Activated CD4-positive, CD25-positive, alpha-beta regulatory T cell (primary cell): Measurements from ENCODE around the gene ZNF155.

Experiments
- DNase-seq, 4 experiments: peaks; one replicate each; lab custom pipeline; 2025; lab: John Stamatoyannopoulos, UW

ZNF155 gene

GRCh38 chr19:44003461-44004009 is 19.5 kb downstream of the ZNF155 start:
- DNase-seq: no peak

DNA sequence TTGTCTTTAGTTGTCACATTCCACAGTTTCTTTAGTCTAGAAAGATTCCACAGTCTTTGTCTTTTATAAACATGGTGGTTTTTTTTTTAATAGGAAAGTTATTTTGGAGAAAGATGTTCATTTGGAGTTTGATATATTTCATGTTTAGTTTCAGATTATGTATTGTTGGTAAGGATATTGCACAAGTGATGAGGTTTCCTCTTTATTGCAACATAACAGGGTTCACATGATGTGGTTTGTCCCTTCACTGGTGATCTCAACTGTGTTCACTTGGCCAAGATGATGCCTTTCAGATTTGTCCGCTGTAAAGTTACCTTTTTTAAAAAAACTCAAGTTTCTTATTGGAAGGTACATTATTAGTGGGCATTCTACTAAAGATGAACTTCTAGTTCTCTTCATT is 22.0 kb downstream of the ZNF155 start:
- DNase-seq: no peak

DNA sequence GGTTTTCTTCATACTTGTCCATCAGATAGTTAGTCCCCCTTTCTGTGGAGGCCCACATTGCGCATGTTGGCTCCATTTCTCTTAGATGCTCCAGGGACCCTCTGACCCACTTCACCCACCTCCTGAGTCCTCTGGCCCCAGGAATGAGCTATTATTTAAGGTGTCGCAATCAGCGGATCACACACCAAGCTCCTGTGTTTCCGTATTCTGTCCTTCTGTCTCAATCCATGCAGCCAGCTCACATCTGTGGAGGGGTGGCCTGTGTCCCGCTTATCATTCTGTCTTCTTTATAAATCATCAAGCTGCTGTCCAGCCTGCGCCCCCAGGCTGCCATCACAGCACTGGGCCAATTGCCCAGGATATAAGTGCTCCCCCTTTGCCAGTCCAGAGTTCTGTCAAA is 23.5 kb downstream of the ZNF155 start:
- DNase-seq: no peak

- DNase-seq: no peak
Measured at GRCh38 chr19:44010468-44010867, 26.5 kb downstream of the ZNF155 start.

- no peak for DNase-seq
Measured at GRCh38 chr19:44019498-44019897, 35.5 kb downstream of the ZNF155 start.

- DNase-seq: no peak
Measured at GRCh38 chr19:44021221-44021620, 37.2 kb downstream of the ZNF155 start.

DNA sequence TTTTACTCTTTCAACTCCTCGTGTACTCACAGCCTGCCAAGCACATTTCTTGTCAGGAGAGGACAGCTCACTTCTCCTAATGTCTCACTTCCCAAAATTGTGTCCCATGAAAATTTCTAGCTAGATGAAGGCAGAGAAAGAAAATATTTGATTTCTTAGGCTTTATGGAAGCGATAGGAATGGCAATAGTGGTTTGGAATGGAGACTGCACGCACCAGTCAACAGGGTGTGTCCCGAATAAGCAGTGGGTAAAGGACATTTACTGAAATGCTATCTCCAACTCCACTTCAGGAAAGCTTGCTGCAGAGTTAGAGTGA is 40.9 kb downstream of the ZNF155 start:
- DNase-seq: no peak

DNA sequence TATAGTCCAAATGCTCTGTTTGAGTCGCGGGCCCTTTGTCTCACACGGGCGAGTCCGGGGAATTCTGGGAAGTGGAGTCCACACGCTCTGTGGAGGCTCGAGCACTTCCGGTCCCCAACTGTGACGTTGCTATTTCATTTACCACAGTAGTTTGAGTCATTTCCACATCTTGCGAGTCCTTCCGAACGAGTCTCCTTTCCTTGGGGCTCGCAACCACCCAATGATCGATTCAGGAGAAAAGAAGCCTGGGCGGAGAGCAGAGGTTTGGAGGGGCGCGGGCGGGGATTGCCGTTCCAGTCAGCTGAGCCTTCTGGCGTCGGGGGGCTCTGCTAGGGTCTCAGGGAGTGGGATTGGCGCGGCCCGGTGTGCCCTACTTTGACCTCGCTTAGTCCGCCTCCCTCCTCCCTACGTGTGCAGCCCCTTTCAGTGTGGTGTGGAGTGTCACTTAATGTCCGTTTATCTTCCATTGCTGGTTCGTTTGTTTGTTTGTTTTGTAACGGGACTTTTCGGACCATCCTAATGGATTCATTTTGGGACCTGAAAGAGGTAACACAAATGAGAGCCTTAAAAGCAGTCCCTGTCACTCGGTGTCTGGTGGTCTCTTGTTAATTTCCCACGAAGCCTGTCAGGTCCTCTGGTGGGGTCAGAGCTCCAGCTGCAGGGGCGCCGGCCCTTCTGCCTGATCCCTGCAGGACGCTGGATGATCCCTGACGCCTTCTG is 41.4 kb downstream of the ZNF155 start, which contains the start of gene ZNF222:
Gene ZNF222, plus strand, starts transcription at position 163 of the 720 bp plus-strand sequence. Its CDS starts 58 bp downstream, at position 221.
- DNase-seq: peak; percentile 48 to 56 (median 53)

GRCh38 chr19:44026622-44027021 is 42.6 kb downstream of the ZNF155 start:
- DNase-seq: no peak

DNA sequence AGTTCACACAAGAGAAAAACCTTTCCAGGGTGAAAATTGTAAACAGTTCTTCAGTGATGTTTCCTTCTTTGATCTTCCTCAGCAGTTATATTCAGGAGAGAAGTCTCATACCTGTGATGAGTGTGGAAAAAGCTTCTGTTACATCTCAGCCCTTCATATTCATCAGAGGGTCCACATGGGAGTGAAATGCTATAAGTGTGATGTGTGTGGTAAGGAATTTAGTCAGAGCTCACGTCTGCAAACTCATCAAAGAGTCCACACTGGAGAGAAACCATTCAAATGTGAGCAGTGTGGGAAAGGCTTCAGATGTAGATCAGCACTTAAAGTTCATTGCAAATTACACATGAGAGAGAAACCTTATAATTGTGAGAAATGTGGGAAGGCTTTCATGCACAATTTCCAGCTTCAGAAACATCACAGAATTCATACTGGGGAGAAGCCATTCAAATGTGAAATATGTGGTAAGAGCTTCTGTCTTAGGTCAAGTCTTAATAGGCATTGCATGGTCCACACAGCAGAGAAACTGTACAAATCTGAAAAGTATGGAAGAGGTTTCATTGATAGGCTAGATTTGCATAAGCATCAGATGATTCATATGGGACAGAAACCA is 48.1 kb downstream of the ZNF155 start:
- DNase-seq: no peak

- DNase-seq: no peak
Measured at GRCh38 chr19:44042147-44042546, 58.2 kb downstream of the ZNF155 start.
